SK-N-SH treated with all-trans-retinoic acid at 6 μM for 48 hours (cell line): ENCODE data around the gene EXOSC2.

Source experiments
- ATAC-seq: fragments of 200-7000 bp; cut with Tn5 transposase; 3 replicates; pipeline ENCODE4 v1.9.1; 2020; ENCODE audit warnings: mild to moderate bottlenecking, moderate library complexity
- ARNTL ChIP-seq: fragments of 450-650 bp; formaldehyde crosslinking; IDR thresholded peaks from 2 replicates; pipeline ENCODE4 v1.5.0; 2020; ENCODE audit warnings: low read depth, mild to moderate bottlenecking, moderate library complexity, borderline replicate concordance
- BACH2 ChIP-seq: fragments of 250-450 bp; sonication (Bioruptor Pico); IDR thresholded peaks from 2 replicates; pipeline ENCODE4 v1.9.0; 2021; ENCODE audit warnings: mild to moderate bottlenecking, borderline replicate concordance
- CREB5 ChIP-seq: fragments of 250-450 bp; sonication (Bioruptor Pico); IDR thresholded peaks from 2 replicates; pipeline ENCODE4 v1.5.1; 2020; ENCODE audit warnings: low read depth, mild to moderate bottlenecking, moderate library complexity
- CSDC2 ChIP-seq: fragments of 250-450 bp; sonication (Bioruptor Pico); IDR thresholded peaks from 2 replicates; pipeline ENCODE4 v1.5.0; 2020; ENCODE audit warnings: mild to moderate bottlenecking, moderate library complexity
- ESRRG ChIP-seq: fragments of 250-450 bp; sonication (Bioruptor Pico); IDR thresholded peaks from 2 replicates; pipeline ENCODE4 v1.6.1; 2021; ENCODE audit warnings: mild to moderate bottlenecking
- GLIS3 ChIP-seq: fragments of 250-450 bp; sonication (Bioruptor Pico); IDR thresholded peaks from 2 replicates; pipeline ENCODE4 v1.5.0; 2020; ENCODE audit warnings: mild to moderate bottlenecking, moderate library complexity
- ISL1 ChIP-seq: fragments of 250-450 bp; sonication (Bioruptor Pico); IDR thresholded peaks from 2 replicates; pipeline ENCODE4 v2.1.2; 2022; ENCODE audit warnings: mild to moderate bottlenecking, moderate library complexity
- OSR1 ChIP-seq: fragments of 250-450 bp; sonication (Bioruptor Pico); IDR thresholded peaks from 2 replicates; pipeline ENCODE4 v1.8.0; 2022; ENCODE audit warnings: moderate library complexity, mild to moderate bottlenecking, inconsistent platforms
- PATZ1 ChIP-seq: fragments of 250-450 bp; sonication (Bioruptor Pico); IDR thresholded peaks from 2 replicates; pipeline ENCODE4 v1.8.0; 2020; ENCODE audit warnings: mild to moderate bottlenecking, moderate library complexity, borderline replicate concordance
- POU6F1 ChIP-seq: fragments of 250-450 bp; sonication (Bioruptor Pico); IDR thresholded peaks from 2 replicates; pipeline ENCODE4 v1.8.0; 2021; ENCODE audit warnings: low read depth, mild to moderate bottlenecking, moderate library complexity, borderline replicate concordance
- PPARA ChIP-seq: fragments of 250-450 bp; sonication (Bioruptor Pico); IDR thresholded peaks from 2 replicates; pipeline ENCODE4 v1.5.0; 2020; ENCODE audit warnings: mild to moderate bottlenecking, borderline replicate concordance
- RARB ChIP-seq: fragments of 250-450 bp; sonication (Bioruptor Pico); IDR thresholded peaks from 2 replicates; pipeline ENCODE4 v1.8.0; 2021; ENCODE audit warnings: mild to moderate bottlenecking, moderate library complexity
- SNAI2 ChIP-seq: fragments of 250-450 bp; sonication (Bioruptor Pico); IDR thresholded peaks from 2 replicates; pipeline ENCODE4 v1.5.0; 2020; ENCODE audit warnings: mild to moderate bottlenecking, moderate library complexity
- TCF4 ChIP-seq: fragments of 250-450 bp; sonication (Bioruptor Pico); IDR thresholded peaks from 2 replicates; pipeline ENCODE4 v1.8.0; 2021; ENCODE audit warnings: mild to moderate bottlenecking, moderate library complexity, borderline replicate concordance
- TOX ChIP-seq: fragments of 250-450 bp; sonication (Bioruptor Pico); IDR thresholded peaks from 2 replicates; pipeline ENCODE4 v1.8.0; 2021; ENCODE audit warnings: mild to moderate bottlenecking, moderate library complexity, borderline replicate concordance
- ZC3H10 ChIP-seq: fragments of 250-450 bp; sonication (Bioruptor Pico); IDR thresholded peaks from 2 replicates; pipeline ENCODE4 v1.5.1; 2021; ENCODE audit warnings: mild to moderate bottlenecking, moderate library complexity
- ZFP3 ChIP-seq: fragments of 250-450 bp; sonication (Bioruptor Pico); IDR thresholded peaks from 2 replicates; pipeline ENCODE4 v1.5.0; 2020; ENCODE audit warnings: mild to moderate bottlenecking, moderate library complexity
- ZFP30 ChIP-seq: fragments of 450-650 bp; formaldehyde crosslinking; IDR thresholded peaks from 2 replicates; pipeline ENCODE4 v1.5.0; 2022; ENCODE audit warnings: mild to moderate bottlenecking, moderate library complexity
- ZNF565 ChIP-seq: fragments of 450-650 bp; formaldehyde crosslinking; conservative IDR thresholded peaks from 2 replicates; pipeline ENCODE4 v1.5.0; 2020; ENCODE audit warnings: low read depth, mild to moderate bottlenecking, moderate library complexity
- ZNF70 ChIP-seq: fragments of 450-650 bp; formaldehyde crosslinking; IDR thresholded peaks from 2 replicates; pipeline ENCODE4 v1.5.0; 2020; ENCODE audit warnings: mild to moderate bottlenecking, moderate library complexity
- ZNF8 ChIP-seq: fragments of 450-650 bp; formaldehyde crosslinking; IDR thresholded peaks from 2 replicates; pipeline ENCODE4 v1.5.0; 2020; ENCODE audit warnings: mild to moderate bottlenecking, moderate library complexity
- TF ChIP-seq, protein P1 (sequence below): fragments of 250-450 bp; sonication (Bioruptor Pico); IDR thresholded peaks from 2 replicates; pipeline ENCODE4 v1.5.0; 2020; ENCODE audit warnings: mild to moderate bottlenecking, moderate library complexity

EXOSC2 gene

DNA sequence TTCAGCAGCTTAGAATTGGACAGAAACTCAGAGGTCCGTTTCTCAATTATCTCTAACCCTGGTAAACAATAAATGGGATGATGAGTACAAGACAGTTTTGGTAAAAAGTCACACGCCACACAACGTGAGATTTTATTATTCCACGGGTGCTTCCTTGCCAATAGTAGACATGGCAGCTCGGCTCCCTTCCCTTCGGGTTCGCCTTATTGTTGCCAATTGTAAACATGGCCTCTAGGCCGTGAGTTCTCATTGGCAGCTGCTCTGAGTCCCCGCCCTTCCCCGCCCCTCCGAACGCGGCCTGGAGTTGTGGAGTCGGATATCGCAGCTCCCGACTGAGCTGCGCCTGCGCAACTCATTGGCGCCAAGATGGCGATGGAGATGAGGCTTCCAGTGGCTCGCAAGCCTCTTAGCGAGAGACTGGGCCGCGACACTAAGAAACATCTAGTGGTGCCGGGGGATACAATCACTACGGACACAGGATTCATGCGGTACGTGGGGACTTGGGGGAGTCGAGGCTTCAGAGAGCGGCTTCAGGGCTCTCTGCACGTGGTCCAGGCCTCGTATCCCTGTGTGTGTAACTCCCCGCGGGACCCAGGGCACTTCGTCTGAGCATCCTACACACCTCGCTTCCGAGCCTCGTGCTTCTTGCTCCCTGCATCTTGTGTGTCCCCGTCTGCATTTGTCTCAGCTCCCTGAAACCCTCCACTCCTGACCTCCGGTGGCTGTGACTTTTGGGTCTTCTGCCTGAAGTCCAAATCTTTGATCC is at the start of gene EXOSC2:
Gene EXOSC2, plus strand, starts transcription at position 355 of the 766 bp plus-strand sequence. Its CDS starts 12 bp downstream, at position 367.
- ATAC-seq, result peak; percentile 89

GRCh38 chr9:130651221-130651620 is 42.4 kb upstream of the EXOSC2 start:
- TF ChIP-seq ESRRG (CRISPR knock-in tag) (no peak), ZC3H10 (CRISPR knock-in tag) (no peak), OSR1 (CRISPR knock-in tag) (no peak), ZFP3 (CRISPR knock-in tag) (no peak), BACH2 (no peak), ZNF70 (no peak), TOX (CRISPR knock-in tag) (no peak), TCF4 (CRISPR knock-in tag) (no peak), CSDC2 (CRISPR knock-in tag) (no peak), ZNF565 (CRISPR knock-in tag) (no peak), ZNF8 (CRISPR knock-in tag) (no peak), PATZ1 (CRISPR knock-in tag) (no peak), ZFP30 (CRISPR knock-in tag) (no peak), PPARA (CRISPR knock-in tag) (no peak), SNAI2 (CRISPR knock-in tag) (no peak), ARNTL (no peak)
- TF ChIP-seq, protein P1, sequence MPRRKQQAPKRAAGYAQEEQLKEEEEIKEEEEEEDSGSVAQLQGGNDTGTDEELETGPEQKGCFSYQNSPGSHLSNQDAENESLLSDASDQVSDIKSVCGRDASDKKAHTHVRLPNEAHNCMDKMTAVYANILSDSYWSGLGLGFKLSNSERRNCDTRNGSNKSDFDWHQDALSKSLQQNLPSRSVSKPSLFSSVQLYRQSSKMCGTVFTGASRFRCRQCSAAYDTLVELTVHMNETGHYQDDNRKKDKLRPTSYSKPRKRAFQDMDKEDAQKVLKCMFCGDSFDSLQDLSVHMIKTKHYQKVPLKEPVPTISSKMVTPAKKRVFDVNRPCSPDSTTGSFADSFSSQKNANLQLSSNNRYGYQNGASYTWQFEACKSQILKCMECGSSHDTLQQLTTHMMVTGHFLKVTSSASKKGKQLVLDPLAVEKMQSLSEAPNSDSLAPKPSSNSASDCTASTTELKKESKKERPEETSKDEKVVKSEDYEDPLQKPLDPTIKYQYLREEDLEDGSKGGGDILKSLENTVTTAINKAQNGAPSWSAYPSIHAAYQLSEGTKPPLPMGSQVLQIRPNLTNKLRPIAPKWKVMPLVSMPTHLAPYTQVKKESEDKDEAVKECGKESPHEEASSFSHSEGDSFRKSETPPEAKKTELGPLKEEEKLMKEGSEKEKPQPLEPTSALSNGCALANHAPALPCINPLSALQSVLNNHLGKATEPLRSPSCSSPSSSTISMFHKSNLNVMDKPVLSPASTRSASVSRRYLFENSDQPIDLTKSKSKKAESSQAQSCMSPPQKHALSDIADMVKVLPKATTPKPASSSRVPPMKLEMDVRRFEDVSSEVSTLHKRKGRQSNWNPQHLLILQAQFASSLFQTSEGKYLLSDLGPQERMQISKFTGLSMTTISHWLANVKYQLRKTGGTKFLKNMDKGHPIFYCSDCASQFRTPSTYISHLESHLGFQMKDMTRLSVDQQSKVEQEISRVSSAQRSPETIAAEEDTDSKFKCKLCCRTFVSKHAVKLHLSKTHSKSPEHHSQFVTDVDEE (CRISPR knock-in tag), result no peak
- ATAC-seq, result no peak

More for the DNA sequence above, at the start of gene EXOSC2:
- no peak for TF ChIP-seq PPARA (CRISPR knock-in tag)
- TF ChIP-seq ZC3H10 (CRISPR knock-in tag), result no peak
- no peak for TF ChIP-seq TCF4 (CRISPR knock-in tag)
- TF ChIP-seq RARB (CRISPR knock-in tag), result no peak
- TF ChIP-seq ARNTL, result no peak
- no peak for TF ChIP-seq ISL1 (CRISPR knock-in tag)
- no peak for TF ChIP-seq POU6F1 (CRISPR knock-in tag)
- TF ChIP-seq CSDC2 (CRISPR knock-in tag), result no peak
- TF ChIP-seq ZFP3 (CRISPR knock-in tag), result no peak

DNA sequence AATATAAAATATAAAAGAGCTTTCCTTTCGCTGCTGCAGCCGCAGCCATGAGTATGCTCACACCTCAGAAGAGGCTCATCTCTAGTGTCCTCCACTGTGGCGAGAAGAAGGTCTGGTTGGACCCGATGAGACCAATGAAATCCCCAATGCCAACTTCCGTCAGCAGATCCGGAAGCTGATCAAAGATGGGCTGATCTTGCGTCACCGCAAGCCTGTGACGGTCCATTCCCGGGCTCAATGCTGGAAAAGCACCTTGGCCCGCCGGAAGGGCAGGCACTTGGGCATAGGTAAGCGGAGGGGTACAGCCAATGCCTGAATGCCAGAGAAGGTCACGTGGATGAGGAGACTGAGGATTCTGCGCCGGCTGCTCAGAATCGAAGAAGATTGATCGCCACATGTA is 41.8 kb upstream of the EXOSC2 start:
- no peak for TF ChIP-seq CREB5 (CRISPR knock-in tag)
- TF ChIP-seq GLIS3 (CRISPR knock-in tag), result no peak
- no peak for ATAC-seq

DNA sequence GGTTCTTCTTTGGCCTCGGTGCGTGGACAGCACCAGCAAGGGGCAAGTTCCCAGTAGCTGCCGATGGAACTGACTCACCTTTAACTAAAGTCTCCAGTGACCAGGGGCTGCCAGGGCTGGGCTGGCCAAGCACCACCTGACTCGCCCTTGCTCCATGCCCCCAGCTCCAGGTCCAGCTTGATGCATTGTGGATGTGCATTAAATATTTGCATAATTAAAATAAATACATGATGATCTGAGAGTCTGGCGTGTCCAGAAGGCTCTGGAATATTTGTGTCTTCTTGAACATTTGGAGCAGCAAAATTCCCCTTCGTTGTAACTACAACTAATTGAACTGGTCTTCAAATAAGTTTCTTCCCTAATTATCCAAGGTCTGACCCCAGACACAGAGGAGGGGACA is 38.7 kb upstream of the EXOSC2 start:
- no peak for TF ChIP-seq PPARA (CRISPR knock-in tag)
- no peak for TF ChIP-seq CSDC2 (CRISPR knock-in tag)
- no peak for TF ChIP-seq GLIS3 (CRISPR knock-in tag)
- TF ChIP-seq BACH2, result no peak

More for the DNA sequence above, 38.7 kb upstream of the EXOSC2 start:
- ATAC-seq, result no peak
